C4-2B (cell line): ENCODE results near the gene ORM2.

Experiments
- CTCF ChIP-seq: fragments of 450-650 bp; conservative IDR thresholded peaks from 2 replicates; pipeline ENCODE4 v1.5.1; 2017; ENCODE audit warnings: mild to moderate bottlenecking
- ZFX ChIP-seq: fragments of 450-650 bp; IDR thresholded peaks from 2 replicates; pipeline ENCODE4 v1.6.1; 2017

DNA sequence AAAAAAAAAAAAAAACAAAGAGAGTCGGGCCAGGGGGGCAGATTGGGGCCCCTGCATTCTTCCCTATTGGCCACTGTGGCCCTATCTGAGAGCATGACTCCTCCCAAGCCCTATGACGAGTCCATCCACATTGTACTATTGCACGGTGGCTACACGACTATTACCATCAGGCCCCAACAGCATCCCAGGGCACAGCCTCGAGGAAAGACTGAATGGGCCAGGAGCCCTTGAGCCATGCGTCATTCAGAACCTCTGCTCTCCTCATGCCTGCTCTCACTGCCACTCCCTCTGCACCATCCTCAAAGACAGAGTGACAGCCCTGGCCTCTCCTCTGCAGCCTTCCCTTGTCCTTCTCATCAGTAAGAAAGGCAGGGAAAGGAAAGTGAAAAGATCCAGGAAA lies 26.9 kb upstream of the ORM2 start:
- no peak for TF ChIP-seq CTCF
- no peak for TF ChIP-seq ZFX
